ENCODE data around the gene TYROBP.

Gene TYROBP

GRCh38 chr19:35944556-35944955 lies 36.5 kb upstream of the TYROBP start:
- Histone ChIP-seq H3K4me3 (ENCODE audit: control insufficient read depth in 1 of 7, extremely low read depth in 1 of 7, insufficient read depth in 4 of 7, low read depth in 2 of 7, low read length in 6 of 7) (no peak overlapping the region), H3K4me1 (ENCODE audit: control extremely low read depth in 1 of 4, control insufficient read depth in 4 of 4, insufficient read depth in 4 of 4, low read length in 3 of 4) (no peaks in the 10 kb centered on the region), H3K9me3 (ENCODE audit: control extremely low read depth in 1 of 5, control insufficient read depth in 4 of 5, insufficient read depth in 2 of 5, low read depth in 1 of 5, low read length in 4 of 5) (no peaks in the 10 kb centered on the region), H3K36me3 (ENCODE audit: control insufficient read depth in 4 of 4, insufficient read depth in 4 of 4, low read length in 3 of 4) (no peaks in the 10 kb centered on the region), H3K27ac (ENCODE audit: insufficient read depth in 1 of 2, low read depth in 1 of 2, low read length in 2 of 2, poor library complexity in 1 of 2, severe bottlenecking in 2 of 2) (no peak overlapping the region), H3K27me3 (replicated peaks in 2 of 5; ENCODE audit: control insufficient read depth in 4 of 5, insufficient read depth in 5 of 5, low read length in 4 of 5) (no peaks in the 10 kb centered on the region)
- ChIA-PET POLR2A (no interaction called here), CTCF (interaction anchor here (1.2 kb wide), 1 partner anchor 9 kb away, joined by 3 read pairs; no protein-coding TSS in a partner anchor)
- no peak for DNase-seq
- 95% methylated on average over 52 of the region's 52 CpGs for WGBS (ENCODE audit: insufficient coverage)

GRCh38 chr19:35943321-35944301 lies 35.5 kb upstream of the TYROBP start:
- H3K27ac ChIP-seq (ENCODE audit: insufficient read depth in 1 of 2, low read depth in 1 of 2, low read length in 2 of 2, poor library complexity in 1 of 2, severe bottlenecking in 2 of 2), result no peak overlapping the region
- H3K36me3 ChIP-seq (ENCODE audit: control insufficient read depth in 4 of 4, insufficient read depth in 4 of 4, low read length in 3 of 4), result no peaks in the 10 kb centered on the region
- no peaks in the 10 kb centered on the region for H3K4me1 ChIP-seq (ENCODE audit: control extremely low read depth in 1 of 4, control insufficient read depth in 4 of 4, insufficient read depth in 4 of 4, low read length in 3 of 4)
- ChIA-PET CTCF (interaction anchor here (1.2 kb wide), 1 partner anchor 10 kb away, joined by 3 read pairs; no protein-coding TSS in a partner anchor), POLR2A (no interaction called here)
- no peak overlapping the region for H3K4me3 ChIP-seq (ENCODE audit: control insufficient read depth in 1 of 7, extremely low read depth in 1 of 7, insufficient read depth in 4 of 7, low read depth in 2 of 7, low read length in 6 of 7)
- H3K9me3 ChIP-seq (ENCODE audit: control extremely low read depth in 1 of 5, control insufficient read depth in 4 of 5, insufficient read depth in 2 of 5, low read depth in 1 of 5, low read length in 4 of 5), result no peaks in the 10 kb centered on the region
- 92% methylated on average over 7 of the region's 9 CpGs for WGBS (ENCODE audit: insufficient coverage)
- no peak for DNase-seq
- no peaks in the 10 kb centered on the region for H3K27me3 ChIP-seq (replicated peaks in 2 of 5; ENCODE audit: control insufficient read depth in 4 of 5, insufficient read depth in 5 of 5, low read length in 4 of 5)

GRCh38 chr19:35942235-35942634 lies 34.1 kb upstream of the TYROBP start:
- ChIA-PET CTCF (no interaction called here), POLR2A (no interaction called here)
- peaks cover 0 to 11% (median 2%) of the 10 kb centered on the region in 4 experiments for H3K4me1 ChIP-seq (ENCODE audit: control extremely low read depth in 1 of 4, control insufficient read depth in 4 of 4, insufficient read depth in 4 of 4, low read length in 3 of 4)
- H3K36me3 ChIP-seq (ENCODE audit: control insufficient read depth in 4 of 4, insufficient read depth in 4 of 4, low read length in 3 of 4), result no peaks in the 10 kb centered on the region
- H3K4me3 ChIP-seq (ENCODE audit: control insufficient read depth in 1 of 7, extremely low read depth in 1 of 7, insufficient read depth in 4 of 7, low read depth in 2 of 7, low read length in 6 of 7), result no peak overlapping the region
- no peaks in the 10 kb centered on the region for H3K9me3 ChIP-seq (ENCODE audit: control extremely low read depth in 1 of 5, control insufficient read depth in 4 of 5, insufficient read depth in 2 of 5, low read depth in 1 of 5, low read length in 4 of 5)
- H3K27ac ChIP-seq (ENCODE audit: insufficient read depth in 1 of 2, low read depth in 1 of 2, low read length in 2 of 2, poor library complexity in 1 of 2, severe bottlenecking in 2 of 2), result no peak overlapping the region
- H3K27me3 ChIP-seq (replicated peaks in 2 of 5; ENCODE audit: control insufficient read depth in 4 of 5, insufficient read depth in 5 of 5, low read length in 4 of 5), result peaks cover 0 to 8% (median 0%) of the 10 kb centered on the region in 5 experiments
- WGBS (ENCODE audit: insufficient coverage), result 100% methylated on average over 2 of the region's 3 CpGs
- DNase-seq, result no peak

- H3K36me3 ChIP-seq (ENCODE audit: control insufficient read depth in 4 of 4, insufficient read depth in 4 of 4, low read length in 3 of 4), result no peaks in the 10 kb centered on the region
- H3K27ac ChIP-seq (ENCODE audit: insufficient read depth in 1 of 2, low read depth in 1 of 2, low read length in 2 of 2, poor library complexity in 1 of 2, severe bottlenecking in 2 of 2), result no peak overlapping the region
- no peaks in the 10 kb centered on the region for H3K9me3 ChIP-seq (ENCODE audit: control extremely low read depth in 1 of 5, control insufficient read depth in 4 of 5, insufficient read depth in 2 of 5, low read depth in 1 of 5, low read length in 4 of 5)
- ChIA-PET CTCF (interaction anchor here (2.0 kb wide), 1 partner anchor 59 kb away, joined by 9 read pairs; no protein-coding TSS in a partner anchor), POLR2A (no interaction called here)
- H3K27me3 ChIP-seq (replicated peaks in 2 of 5; ENCODE audit: control insufficient read depth in 4 of 5, insufficient read depth in 5 of 5, low read length in 4 of 5), result peaks cover 0 to 14% (median 0%) of the 10 kb centered on the region in 5 experiments
- peaks cover 0 to 15% (median 9%) of the 10 kb centered on the region in 4 experiments for H3K4me1 ChIP-seq (ENCODE audit: control extremely low read depth in 1 of 4, control insufficient read depth in 4 of 4, insufficient read depth in 4 of 4, low read length in 3 of 4)
- DNase-seq, result no peak
- 81% methylated on average over 4 of the region's 4 CpGs for WGBS (ENCODE audit: insufficient coverage)
- no peak overlapping the region for H3K4me3 ChIP-seq (ENCODE audit: control insufficient read depth in 1 of 7, extremely low read depth in 1 of 7, insufficient read depth in 4 of 7, low read depth in 2 of 7, low read length in 6 of 7)
Measured at GRCh38 chr19:35940839-35941238, 32.7 kb upstream of the TYROBP start.

- CTCF ChIA-PET, result interaction anchor here (2.0 kb wide), 1 partner anchor 59 kb away, joined by 9 read pairs; no protein-coding TSS in a partner anchor
- WGBS (ENCODE audit: insufficient coverage), result 97% methylated on average over 45 of the region's 51 CpGs
- no peaks in the 10 kb centered on the region for H3K36me3 ChIP-seq (ENCODE audit: control insufficient read depth in 4 of 4, insufficient read depth in 4 of 4, low read length in 3 of 4)
Measured at GRCh38 chr19:35940078-35940775, 32.1 kb upstream of the TYROBP start.

GRCh38 chr19:35939307-35940077 lies 31.4 kb upstream of the TYROBP start:
- CTCF ChIA-PET, result interaction anchor here (0.9 to 2.0 kb wide), 2 partner anchors 48 to 58 kb away, joined by 3 to 9 read pairs; no protein-coding TSS in a partner anchor
- H3K4me1 ChIP-seq (ENCODE audit: control extremely low read depth in 1 of 4, control insufficient read depth in 4 of 4, insufficient read depth in 4 of 4, low read length in 3 of 4), result peaks cover 0 to 22% (median 14%) of the 10 kb centered on the region in 4 experiments
- H3K27ac ChIP-seq (ENCODE audit: insufficient read depth in 1 of 2, low read depth in 1 of 2, low read length in 2 of 2, poor library complexity in 1 of 2, severe bottlenecking in 2 of 2), result no peak overlapping the region
- H3K4me3 ChIP-seq (ENCODE audit: control insufficient read depth in 1 of 7, extremely low read depth in 1 of 7, insufficient read depth in 4 of 7, low read depth in 2 of 7, low read length in 6 of 7), result no peak overlapping the region
- no peak for DNase-seq
- POLR2A ChIA-PET, result no interaction called here
- H3K36me3 ChIP-seq (ENCODE audit: control insufficient read depth in 4 of 4, insufficient read depth in 4 of 4, low read length in 3 of 4), result no peaks in the 10 kb centered on the region
- H3K27me3 ChIP-seq (replicated peaks in 2 of 5; ENCODE audit: control insufficient read depth in 4 of 5, insufficient read depth in 5 of 5, low read length in 4 of 5), result peaks cover 0 to 14% (median 0%) of the 10 kb centered on the region in 5 experiments
- H3K9me3 ChIP-seq (ENCODE audit: control extremely low read depth in 1 of 5, control insufficient read depth in 4 of 5, insufficient read depth in 2 of 5, low read depth in 1 of 5, low read length in 4 of 5), result no peaks in the 10 kb centered on the region
- 97% methylated on average over 49 of the region's 55 CpGs for WGBS (ENCODE audit: insufficient coverage)

More at GRCh38 chr19:35940078-35940775, 32.1 kb upstream of the TYROBP start:
- POLR2A ChIA-PET, result no interaction called here
- Histone ChIP-seq H3K4me1 (ENCODE audit: control extremely low read depth in 1 of 4, control insufficient read depth in 4 of 4, insufficient read depth in 4 of 4, low read length in 3 of 4) (peaks cover 0 to 20% (median 14%) of the 10 kb centered on the region in 4 experiments), H3K4me3 (ENCODE audit: control insufficient read depth in 1 of 7, extremely low read depth in 1 of 7, insufficient read depth in 4 of 7, low read depth in 2 of 7, low read length in 6 of 7) (no peak overlapping the region), H3K9me3 (ENCODE audit: control extremely low read depth in 1 of 5, control insufficient read depth in 4 of 5, insufficient read depth in 2 of 5, low read depth in 1 of 5, low read length in 4 of 5) (no peaks in the 10 kb centered on the region), H3K27ac (ENCODE audit: insufficient read depth in 1 of 2, low read depth in 1 of 2, low read length in 2 of 2, poor library complexity in 1 of 2, severe bottlenecking in 2 of 2) (no peak overlapping the region), H3K27me3 (replicated peaks in 2 of 5; ENCODE audit: control insufficient read depth in 4 of 5, insufficient read depth in 5 of 5, low read length in 4 of 5) (peaks cover 0 to 14% (median 0%) of the 10 kb centered on the region in 5 experiments)
- DNase-seq, result no peak

Data from common myeloid progenitor, CD34-positive (primary cell).